ENCODE results near the gene PAM.

Gene PAM

DNA sequence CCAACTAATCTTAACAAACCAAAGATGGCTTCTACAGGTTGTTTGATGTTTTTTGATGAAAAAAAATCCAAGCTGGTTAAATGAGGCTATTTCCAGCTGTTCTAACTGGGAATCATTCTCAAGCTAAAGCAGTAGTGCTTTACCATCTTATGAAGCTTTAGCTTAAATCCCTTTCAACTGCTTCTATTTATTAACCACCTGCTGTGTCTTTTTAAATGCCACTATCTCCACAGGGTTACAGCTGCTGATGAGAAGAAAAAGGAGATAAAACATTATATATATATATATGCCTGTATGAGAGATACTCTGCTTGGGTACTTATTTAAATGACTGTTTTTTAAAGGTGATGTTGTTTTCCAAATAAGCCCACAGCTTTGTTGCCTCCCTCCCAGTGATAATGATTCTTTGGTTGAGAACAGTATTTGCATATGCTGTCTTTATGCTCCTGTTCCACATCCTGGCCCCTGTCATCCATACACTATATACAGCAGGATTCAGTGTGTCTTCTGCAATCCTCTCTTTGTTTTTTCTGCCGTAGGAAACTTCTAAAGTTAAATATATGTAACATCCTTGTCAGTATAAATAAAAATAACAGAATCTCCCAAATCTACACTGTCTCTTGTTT lies 164.0 kb downstream of the PAM start:
- no peak overlapping the region for H3K9ac ChIP-seq (ENCODE audit: low read length)
- TF ChIP-seq EZH2phosphoT487 (conservative IDR thresholded peaks at IDR 0.05; ENCODE audit: low read length), result no peak
- TF ChIP-seq, protein P1, sequence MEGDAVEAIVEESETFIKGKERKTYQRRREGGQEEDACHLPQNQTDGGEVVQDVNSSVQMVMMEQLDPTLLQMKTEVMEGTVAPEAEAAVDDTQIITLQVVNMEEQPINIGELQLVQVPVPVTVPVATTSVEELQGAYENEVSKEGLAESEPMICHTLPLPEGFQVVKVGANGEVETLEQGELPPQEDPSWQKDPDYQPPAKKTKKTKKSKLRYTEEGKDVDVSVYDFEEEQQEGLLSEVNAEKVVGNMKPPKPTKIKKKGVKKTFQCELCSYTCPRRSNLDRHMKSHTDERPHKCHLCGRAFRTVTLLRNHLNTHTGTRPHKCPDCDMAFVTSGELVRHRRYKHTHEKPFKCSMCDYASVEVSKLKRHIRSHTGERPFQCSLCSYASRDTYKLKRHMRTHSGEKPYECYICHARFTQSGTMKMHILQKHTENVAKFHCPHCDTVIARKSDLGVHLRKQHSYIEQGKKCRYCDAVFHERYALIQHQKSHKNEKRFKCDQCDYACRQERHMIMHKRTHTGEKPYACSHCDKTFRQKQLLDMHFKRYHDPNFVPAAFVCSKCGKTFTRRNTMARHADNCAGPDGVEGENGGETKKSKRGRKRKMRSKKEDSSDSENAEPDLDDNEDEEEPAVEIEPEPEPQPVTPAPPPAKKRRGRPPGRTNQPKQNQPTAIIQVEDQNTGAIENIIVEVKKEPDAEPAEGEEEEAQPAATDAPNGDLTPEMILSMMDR (IDR thresholded peaks at IDR 0.05; ENCODE audit: insufficient read depth, low read length, poor library complexity, severe bottlenecking), result no peak

DNA sequence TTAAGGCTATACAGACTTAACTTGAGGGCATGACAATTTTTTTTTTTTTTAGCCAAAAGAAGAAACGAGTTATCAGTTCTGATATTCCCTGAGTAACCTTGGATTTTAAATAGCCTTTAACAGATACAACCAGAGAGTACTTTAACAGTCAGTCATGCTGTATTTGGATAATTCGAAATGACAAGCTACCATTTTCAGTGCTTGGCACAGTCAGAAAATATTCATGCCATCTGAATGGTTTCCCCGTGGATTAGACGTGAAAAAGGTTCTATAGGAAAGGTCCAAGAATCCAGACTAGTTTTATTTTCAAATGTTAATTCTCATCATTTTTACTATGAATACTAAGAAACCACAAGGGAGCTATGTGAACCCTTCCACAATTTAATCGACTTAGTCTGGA lies 165.7 kb downstream of the PAM start:
- no peaks in the 10 kb centered on the region for H4K20me1 ChIP-seq (ENCODE audit: low read depth, low read length)
- TF ChIP-seq, protein P1 (IDR thresholded peaks at IDR 0.05; ENCODE audit: insufficient read depth, low read length, poor library complexity, severe bottlenecking), result no peak
- no peak for TF ChIP-seq EZH2phosphoT487 (conservative IDR thresholded peaks at IDR 0.05; ENCODE audit: low read length)
- H3K36me3 ChIP-seq (ENCODE audit: low read length), result no peaks in the 10 kb centered on the region
- no peak overlapping the region for H3K4me2 ChIP-seq (ENCODE audit: low read depth, low read length, poor library complexity, severe bottlenecking)
- H3K9me2 ChIP-seq (replicated peaks; ENCODE audit: insufficient read depth, low read length), result no peaks in the 10 kb centered on the region
- H3K9ac ChIP-seq (ENCODE audit: low read length), result no peak overlapping the region
- H3K4me3 ChIP-seq (ENCODE audit: insufficient read depth, low read length, poor library complexity, severe bottlenecking), result no peak overlapping the region
- H3K9me3 ChIP-seq (ENCODE audit: insufficient read depth, low read length), result no peaks in the 10 kb centered on the region
- H3K27me3 ChIP-seq (ENCODE audit: low read length), result no peaks in the 10 kb centered on the region
- no peaks in the 10 kb centered on the region for H3F3A ChIP-seq (ENCODE audit: insufficient read depth)
- no peaks in the 10 kb centered on the region for H3K79me2 ChIP-seq (ENCODE audit: insufficient read depth, low read length)
- H3K27ac ChIP-seq (ENCODE audit: low read depth, low read length), result no peak overlapping the region
- no peak overlapping the region for H2AFZ ChIP-seq (ENCODE audit: low read depth, low read length, severe bottlenecking)

More for the DNA sequence above, 164.0 kb downstream of the PAM start:
- Histone ChIP-seq H3K4me3 (ENCODE audit: insufficient read depth, low read length, poor library complexity, severe bottlenecking) (no peak overlapping the region), H3K27me3 (ENCODE audit: low read length) (no peaks in the 10 kb centered on the region), H3K4me2 (ENCODE audit: low read depth, low read length, poor library complexity, severe bottlenecking) (no peak overlapping the region), H3K9me2 (replicated peaks; ENCODE audit: insufficient read depth, low read length) (no peaks in the 10 kb centered on the region), H3K27ac (ENCODE audit: low read depth, low read length) (no peak overlapping the region), H3F3A (ENCODE audit: insufficient read depth) (no peaks in the 10 kb centered on the region), H4K20me1 (ENCODE audit: low read depth, low read length) (no peaks in the 10 kb centered on the region), H2AFZ (ENCODE audit: low read depth, low read length, severe bottlenecking) (no peak overlapping the region), H3K79me2 (ENCODE audit: insufficient read depth, low read length) (no peaks in the 10 kb centered on the region), H3K36me3 (ENCODE audit: low read length) (no peaks in the 10 kb centered on the region), H3K9me3 (ENCODE audit: insufficient read depth, low read length) (no peaks in the 10 kb centered on the region)

DNA sequence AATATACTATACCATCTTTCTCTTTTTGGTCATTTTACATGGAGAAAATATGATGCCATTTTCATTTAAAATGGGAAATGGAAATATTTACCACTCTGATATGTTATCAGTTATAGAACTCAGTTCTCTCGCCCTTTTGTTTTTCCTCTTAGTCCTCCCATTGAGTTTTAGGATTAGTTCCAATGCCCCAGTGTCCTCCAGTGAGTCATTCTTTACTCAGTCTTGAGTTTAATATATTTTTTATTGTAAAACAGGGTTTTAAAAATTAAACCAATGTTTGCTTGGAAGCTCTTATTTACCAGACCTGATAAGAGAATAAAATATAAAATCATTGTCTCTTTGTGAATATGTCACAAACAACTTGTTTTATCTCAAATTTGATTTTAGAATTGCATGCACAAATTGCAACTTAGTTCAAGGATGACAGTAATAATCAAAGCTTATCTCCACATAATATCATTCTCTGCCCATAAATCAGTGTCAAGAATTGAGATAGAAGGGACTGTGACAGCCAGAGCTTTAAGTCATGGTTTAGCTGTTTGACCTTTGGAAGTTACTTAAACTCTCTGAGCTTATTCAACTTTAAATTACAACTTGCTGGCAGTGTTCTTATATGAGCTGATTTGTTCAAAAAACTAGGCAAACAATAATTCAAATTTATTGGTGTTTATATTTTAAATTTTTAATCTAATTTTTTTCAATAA lies 166.4 kb downstream of the PAM start:
- Histone ChIP-seq H3K9ac (ENCODE audit: low read length) (no peak overlapping the region), H3K9me2 (replicated peaks; ENCODE audit: insufficient read depth, low read length) (no peaks in the 10 kb centered on the region), H3F3A (ENCODE audit: insufficient read depth) (no peaks in the 10 kb centered on the region), H3K27ac (ENCODE audit: low read depth, low read length) (no peak overlapping the region), H2AFZ (ENCODE audit: low read depth, low read length, severe bottlenecking) (no peak overlapping the region), H3K4me2 (ENCODE audit: low read depth, low read length, poor library complexity, severe bottlenecking) (no peak overlapping the region), H3K27me3 (ENCODE audit: low read length) (no peaks in the 10 kb centered on the region), H3K36me3 (ENCODE audit: low read length) (no peaks in the 10 kb centered on the region), H3K9me3 (ENCODE audit: insufficient read depth, low read length) (no peaks in the 10 kb centered on the region), H4K20me1 (ENCODE audit: low read depth, low read length) (no peaks in the 10 kb centered on the region), H3K79me2 (ENCODE audit: insufficient read depth, low read length) (no peaks in the 10 kb centered on the region), H3K4me3 (ENCODE audit: insufficient read depth, low read length, poor library complexity, severe bottlenecking) (no peak overlapping the region)
- TF ChIP-seq, protein P1 (IDR thresholded peaks at IDR 0.05; ENCODE audit: insufficient read depth, low read length, poor library complexity, severe bottlenecking), result no peak
- no peak for TF ChIP-seq EZH2phosphoT487 (conservative IDR thresholded peaks at IDR 0.05; ENCODE audit: low read length)
